ENCODE results near the gene CROCC2.

The CROCC2 gene

DNA sequence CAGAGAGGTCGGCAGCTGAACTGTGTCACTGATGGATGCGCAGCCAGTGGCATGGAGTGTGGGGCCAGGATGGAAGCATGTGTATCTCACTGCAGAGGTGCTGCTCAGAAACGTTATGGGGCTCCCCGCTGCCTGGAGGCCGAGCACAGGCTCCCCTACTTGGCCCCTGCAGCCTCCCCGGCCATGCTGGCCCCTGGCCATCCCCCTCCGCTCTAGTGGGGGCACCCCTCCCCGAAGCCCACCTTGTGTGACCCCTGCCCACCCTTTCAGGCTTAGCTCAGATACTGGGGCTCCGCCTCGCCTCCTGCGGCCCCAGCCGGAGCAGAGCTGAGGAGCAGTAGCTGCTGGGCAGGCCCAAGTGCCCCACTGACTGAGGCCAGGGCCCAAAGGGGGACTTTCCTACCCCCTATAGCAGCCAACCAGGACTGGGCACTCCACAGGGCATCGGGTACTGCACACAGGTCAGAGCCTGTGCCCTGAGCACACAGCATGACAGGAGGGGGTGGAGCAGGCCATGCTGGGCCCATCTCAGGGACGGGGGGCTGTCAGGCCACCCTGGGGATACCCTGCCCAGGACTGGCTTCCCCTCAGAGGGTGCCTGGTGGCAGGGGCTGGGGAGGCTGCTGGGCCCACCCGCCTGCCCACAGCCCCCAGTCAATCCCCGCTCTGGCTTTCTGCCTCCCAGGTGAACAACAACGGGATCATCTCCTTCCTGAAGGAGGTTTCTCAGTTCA lies 123.6 kb downstream of the CROCC2 start:
- no peak for FAIRE-seq

DNA sequence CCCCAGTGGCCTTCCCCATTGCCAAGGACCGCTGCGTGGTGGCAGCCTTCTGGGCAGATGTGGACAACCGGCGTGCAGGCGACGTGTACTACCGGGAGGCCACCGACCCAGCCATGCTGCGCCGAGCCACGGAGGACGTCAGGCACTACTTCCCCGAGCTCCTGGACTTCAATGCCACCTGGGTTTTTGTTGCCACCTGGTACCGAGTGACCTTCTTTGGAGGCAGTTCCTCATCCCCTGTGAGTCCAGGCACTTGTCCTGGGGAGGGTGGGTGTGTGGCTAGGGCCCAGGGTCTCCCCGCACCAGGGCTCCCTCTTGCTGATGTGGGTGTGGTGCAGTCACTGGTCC lies 124.2 kb downstream of the CROCC2 start:
- FAIRE-seq, result no peak

DNA sequence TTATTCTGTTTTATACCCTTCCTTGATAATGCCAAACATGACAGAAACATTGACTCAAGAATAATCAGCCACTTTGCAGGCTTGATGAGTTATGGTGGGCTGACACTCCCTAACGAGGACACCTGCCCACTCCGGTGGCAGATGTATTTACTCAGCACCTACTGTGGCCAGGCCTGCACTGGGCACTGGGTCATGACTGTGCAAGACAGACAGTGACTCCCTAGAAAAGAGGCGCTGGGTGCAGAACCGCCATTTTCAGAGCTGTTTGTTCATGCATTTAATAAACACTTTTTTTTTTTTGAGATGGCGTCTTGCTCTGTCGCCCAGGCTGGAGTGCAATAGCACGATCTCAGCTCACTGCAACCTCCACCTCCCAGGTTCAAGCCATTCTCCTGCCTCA lies 124.7 kb downstream of the CROCC2 start:
- no peak for FAIRE-seq

DNA sequence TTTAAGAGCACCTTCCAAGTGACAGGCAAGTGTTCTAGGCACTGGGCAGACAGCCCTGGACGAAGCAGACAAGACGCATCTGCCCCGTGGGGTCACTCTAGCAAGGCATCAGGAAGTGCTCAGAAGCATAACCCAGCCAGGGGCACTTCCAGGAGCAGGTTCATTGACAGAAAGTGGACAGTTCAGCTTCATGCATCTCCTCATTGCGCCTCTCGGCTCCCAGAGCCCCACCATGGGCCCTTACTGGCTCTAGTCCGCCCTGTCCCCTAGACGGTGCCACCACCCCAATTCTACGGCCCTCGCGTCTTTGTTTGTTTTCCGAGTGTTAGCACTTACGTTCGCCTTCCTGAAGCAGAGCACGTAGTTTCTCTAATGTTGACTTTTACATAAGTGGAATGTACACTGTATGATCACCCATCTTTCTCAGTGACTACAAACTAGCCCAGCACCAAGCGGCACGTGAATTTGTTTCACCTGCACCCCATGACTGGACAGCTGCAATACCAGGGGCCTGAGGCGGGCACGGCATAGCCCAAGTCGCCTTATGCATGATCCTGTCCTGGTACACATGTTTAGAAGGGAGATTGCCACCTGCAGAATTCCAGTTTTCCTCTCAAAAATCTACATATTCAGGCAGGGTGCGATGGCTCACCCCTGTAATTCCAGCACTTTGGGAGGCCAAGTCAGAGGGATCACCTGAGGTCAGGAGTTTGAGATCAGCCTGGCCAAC lies 125.5 kb downstream of the CROCC2 start:
- FAIRE-seq, result no peak

- FAIRE-seq, result no peak
Observed at GRCh38 chr2:241033336-241033987, 127.3 kb downstream of the CROCC2 start.

DNA sequence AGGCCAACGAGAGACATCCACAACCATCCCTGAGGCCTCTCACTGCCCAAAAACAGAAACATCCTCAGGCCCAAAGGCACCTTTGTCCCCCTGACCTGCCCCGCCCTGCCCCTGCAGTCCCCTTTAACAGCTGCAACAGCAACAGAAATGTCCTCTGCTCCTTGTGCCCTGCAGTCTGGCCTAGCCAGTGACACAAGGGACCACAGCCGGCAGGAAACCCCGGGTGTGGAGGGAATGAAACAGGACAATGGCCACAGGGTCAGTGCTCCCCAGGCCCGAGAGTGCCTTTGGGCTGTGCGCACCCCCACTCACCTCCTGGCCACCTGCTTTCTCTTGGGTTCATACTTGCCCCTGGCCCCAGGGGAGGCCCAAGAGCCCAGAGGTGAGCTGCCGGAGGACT lies 127.9 kb downstream of the CROCC2 start:
- no peak for FAIRE-seq

DNA sequence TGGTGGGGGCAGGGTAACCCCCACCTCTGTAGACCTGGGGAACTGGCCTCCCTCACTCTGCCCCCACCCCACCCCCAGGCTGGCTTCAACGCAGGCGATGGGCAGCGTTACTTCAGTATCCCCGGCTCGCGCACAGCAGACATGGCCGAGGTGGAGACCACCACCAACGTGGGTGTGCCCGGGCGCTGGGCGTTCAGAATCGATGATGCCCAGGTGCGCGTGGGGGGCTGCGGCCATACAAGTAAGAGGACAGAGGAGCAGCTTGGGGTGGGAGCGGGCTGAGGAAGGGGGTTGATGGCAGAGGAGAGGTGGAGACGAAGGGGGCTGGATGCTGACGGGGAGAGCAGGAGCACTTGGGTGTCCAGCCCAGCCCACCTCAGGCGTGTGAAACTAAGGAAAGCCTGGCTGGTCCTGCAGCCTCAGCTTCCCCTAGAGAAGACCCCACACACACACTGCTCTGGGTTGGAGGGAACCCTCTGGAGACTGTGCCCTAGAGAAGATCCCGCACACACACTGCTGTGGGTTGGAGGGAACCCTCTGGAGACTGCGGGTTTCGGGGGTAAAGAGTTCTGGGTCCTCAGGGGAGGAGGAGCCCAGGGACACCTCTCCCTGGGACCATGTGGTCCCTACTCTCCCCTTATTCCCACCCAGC lies 128.5 kb downstream of the CROCC2 start:
- no peak for FAIRE-seq

DNA sequence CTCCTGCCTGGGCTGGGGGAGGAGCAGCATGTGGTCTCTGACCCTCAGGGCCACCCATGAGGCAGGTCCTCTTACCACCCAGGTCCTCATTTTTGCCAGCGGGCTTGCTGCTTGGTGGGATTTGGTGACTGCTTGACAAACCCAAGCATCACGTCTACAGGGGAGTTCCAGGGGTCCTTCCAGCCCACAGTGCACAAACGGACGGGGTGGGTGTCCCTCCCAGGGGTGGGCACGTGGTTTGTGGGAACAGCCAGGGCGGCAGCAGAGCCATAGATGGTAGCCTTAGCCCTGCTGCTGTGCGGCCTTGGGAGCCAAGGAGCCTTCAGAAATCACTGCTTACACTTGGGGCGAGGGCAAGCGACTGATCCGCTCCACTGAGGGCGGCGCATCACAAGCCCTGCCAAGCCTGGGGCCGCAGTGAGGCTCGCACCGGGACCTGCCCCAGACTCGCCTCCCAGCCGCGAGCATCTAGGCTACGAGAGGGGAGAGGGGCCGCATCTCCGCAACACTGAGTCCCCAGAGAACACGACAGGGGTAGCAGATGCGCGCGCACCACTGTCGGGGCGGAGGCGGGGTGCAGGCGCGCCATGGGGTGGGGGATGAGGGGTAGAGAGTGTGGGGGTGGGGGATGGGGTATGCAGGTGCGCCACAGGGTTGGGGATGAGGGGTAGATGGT lies 129.1 kb downstream of the CROCC2 start:
- FAIRE-seq, result no peak

DNA sequence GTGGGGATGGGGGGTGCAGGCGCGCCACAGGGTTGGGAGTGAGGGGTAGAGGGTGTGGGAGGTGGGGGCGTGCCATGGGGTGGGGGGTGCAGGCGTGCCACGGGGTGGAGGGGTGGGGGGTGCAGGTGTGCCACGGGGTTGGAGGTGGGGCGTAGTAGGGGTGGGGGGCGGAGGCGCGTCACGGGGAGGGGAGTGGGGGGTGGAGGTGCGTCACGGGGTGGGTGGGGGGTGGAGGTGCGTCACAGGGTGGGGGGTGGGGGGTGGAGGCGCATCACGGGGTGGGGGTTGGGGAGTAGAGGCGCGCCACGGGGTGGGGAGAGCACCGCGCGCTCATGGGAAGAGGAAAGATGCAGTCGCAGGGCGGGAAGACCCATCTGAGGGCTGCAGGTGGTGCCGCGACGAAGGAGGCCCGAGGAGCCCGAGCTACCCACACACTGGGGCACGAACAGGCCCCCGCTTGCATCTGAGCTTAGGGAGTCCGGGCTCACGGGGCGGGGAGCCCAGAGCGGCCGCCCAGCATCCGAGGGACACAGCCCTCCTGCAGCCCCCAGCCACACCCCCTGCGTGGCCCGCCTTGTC lies 129.8 kb downstream of the CROCC2 start:
- FAIRE-seq, result no peak

- FAIRE-seq, result no peak
Observed at GRCh38 chr2:241036397-241036963, 130.3 kb downstream of the CROCC2 start.

- no peak for FAIRE-seq
Observed at GRCh38 chr2:241036964-241037421, 130.9 kb downstream of the CROCC2 start.

- FAIRE-seq, result no peak
Observed at GRCh38 chr2:241037498-241037897, 131.4 kb downstream of the CROCC2 start.

- FAIRE-seq, result no peak
Observed at GRCh38 chr2:241038374-241039180, 132.4 kb downstream of the CROCC2 start.

- no peak for FAIRE-seq
Observed at GRCh38 chr2:241039416-241039815, 133.3 kb downstream of the CROCC2 start.

- FAIRE-seq, result no peak
Observed at GRCh38 chr2:241040081-241040803, 134.1 kb downstream of the CROCC2 start.

GRCh38 chr2:241041589-241042158 lies 135.5 kb downstream of the CROCC2 start:
- no peak for FAIRE-seq
